RPMI7951 (cell line): ENCODE results near the gene SNTG2. TPM values are rescaled to one million over a fixed set of nuclear protein-coding genes. Genes with fewer than 3 reads are reported as not detected.

Experiments used
- DNase-seq: peaks from one replicate; pipeline ENCODE4 v3.0.0-alpha.2; 2012; ENCODE audit warnings: low read depth
- total RNA-seq: library from RNA; depleted of rRNA; stranded (reverse); fragments of >200 nt; shearing (Covaris generic); gene quantifications from 2 replicates; pipeline ENCODE4 v1.2.3, GENCODE V29; 2014

Gene SNTG2
- total RNA-seq, 1 experiment from 2014 or later, result not detected

GRCh38 chr2:1233281-1233680 lies 282.6 kb downstream of the SNTG2 start:
- DNase-seq, result peak; percentile 35

GRCh38 chr2:1234731-1235308 lies 284.2 kb downstream of the SNTG2 start:
- DNase-seq, result peak; percentile 67

- DNase-seq, result no peak
Observed at GRCh38 chr2:1235806-1236205, 285.2 kb downstream of the SNTG2 start.

DNA sequence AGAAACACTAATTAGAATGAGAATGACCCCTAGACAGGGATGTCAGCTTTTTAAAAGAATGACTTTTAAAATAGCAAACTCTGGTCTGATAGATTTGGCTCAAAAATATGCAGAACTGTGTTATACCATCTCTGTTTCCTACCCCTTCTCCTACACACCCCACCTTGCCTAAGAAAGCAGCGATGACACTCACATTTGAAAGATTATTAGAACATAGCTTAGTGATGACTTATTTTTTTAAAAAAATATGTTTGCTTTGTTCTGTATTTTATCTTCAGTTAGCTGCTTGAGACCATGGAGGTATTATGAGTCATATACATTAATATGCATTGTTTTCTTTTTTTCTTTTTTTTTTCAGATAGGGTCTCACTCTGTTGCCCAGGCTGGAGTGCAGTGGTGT lies 286.0 kb downstream of the SNTG2 start:
- no peak for DNase-seq

DNA sequence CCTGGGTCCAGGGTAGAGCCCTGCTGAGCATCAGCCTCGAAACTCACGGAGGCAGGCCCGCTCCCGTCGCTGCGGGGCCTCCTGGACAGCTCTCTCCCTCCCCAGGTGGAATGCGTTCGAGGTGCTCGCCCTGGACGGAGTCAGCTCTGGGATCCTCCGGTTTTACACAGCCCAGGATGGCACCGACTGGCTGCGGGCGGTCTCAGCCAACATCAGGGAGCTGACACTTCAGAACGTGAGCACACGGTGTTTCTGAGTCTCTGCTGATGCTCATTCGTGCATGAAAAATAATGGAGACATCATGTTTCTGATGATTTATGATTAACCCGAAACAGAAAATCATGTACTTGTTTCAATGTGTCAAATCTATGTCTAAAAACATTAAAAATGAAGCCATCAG lies 287.1 kb downstream of the SNTG2 start:
- no peak for DNase-seq

DNA sequence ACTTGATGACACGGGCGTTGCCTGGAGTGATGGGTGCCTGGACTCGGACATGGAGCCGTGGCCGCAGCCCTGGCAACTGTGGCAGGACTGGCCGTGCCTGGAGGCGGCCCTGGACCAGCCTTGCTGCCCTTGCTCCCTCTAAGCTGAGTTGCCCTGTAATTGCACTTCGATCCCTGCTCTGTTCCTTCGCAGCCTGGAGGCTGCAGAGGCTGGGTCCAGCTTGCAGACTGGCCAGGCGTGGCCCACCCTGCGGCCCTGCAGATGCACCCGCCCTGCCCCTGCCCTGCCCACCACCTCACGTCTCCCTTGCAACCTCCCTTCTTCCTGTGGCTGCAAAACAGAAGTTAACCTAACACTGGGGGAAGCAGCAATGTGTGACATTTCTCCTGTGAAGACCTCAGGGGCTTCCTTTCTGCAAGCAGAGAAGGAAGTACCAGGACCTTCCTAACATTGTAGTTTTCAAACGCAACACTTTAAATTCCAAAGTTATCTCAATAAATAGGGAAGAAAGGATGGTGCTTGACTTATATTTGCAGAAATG lies 288.0 kb downstream of the SNTG2 start:
- DNase-seq, result no peak

DNA sequence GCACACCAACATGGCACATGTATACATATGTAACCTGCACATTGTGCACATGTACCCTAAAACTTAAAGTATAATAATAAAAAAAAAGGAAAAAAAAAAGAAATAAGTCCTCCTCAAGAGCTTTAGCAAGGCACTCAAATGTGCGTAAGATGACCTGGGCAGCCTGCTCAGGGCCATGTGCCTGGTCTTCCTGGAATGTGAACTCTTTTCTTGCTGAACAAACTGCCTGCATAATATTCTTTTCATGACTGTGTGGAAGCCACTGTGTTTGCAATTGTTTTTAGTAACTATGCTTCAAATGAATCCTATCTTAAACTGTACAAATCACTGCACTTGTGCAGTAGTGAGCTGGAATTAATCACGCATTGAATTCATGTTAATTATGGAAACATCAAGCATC lies 294.5 kb downstream of the SNTG2 start:
- no peak for DNase-seq

GRCh38 chr2:1246239-1246638 lies 295.6 kb downstream of the SNTG2 start:
- DNase-seq, result no peak

DNA sequence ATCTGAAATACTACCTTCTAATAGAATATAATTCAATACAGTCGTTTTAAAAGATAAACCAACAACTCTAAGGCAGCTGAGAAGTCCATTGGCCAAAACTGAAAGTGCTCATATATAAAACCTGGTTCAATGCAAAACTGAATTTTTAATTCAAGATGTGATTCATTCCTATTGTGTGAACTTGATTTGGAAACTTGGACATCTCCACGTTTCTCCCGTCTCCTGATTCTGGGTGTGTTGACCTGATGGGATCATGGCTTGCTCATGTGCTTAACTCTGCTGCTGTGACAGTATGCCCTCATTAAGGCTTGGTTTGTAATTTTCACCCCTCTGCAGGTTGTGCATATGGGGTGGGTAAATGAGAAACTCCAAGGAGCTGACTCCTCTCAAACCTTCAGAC lies 296.3 kb downstream of the SNTG2 start:
- DNase-seq, result no peak

- DNase-seq, result no peak
Observed at GRCh38 chr2:1248187-1248586, 297.5 kb downstream of the SNTG2 start.

- no peak for DNase-seq
Observed at GRCh38 chr2:1249897-1250687, 299.4 kb downstream of the SNTG2 start.

DNA sequence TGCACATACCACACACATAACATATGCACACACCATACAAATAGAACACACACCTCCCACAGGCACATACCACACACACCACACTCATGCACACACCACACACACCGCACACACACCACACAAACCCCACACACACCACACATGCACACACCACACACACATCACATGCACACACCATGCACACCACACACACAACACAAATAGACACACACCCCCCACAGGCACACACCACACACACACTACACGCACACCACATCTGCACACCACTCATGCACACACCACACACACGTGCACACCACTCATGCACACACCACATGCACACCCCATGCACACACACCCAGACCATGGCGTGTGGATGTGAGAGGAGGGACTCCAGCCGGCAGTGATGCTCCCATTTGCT lies 300.9 kb downstream of the SNTG2 start:
- no peak for DNase-seq

DNA sequence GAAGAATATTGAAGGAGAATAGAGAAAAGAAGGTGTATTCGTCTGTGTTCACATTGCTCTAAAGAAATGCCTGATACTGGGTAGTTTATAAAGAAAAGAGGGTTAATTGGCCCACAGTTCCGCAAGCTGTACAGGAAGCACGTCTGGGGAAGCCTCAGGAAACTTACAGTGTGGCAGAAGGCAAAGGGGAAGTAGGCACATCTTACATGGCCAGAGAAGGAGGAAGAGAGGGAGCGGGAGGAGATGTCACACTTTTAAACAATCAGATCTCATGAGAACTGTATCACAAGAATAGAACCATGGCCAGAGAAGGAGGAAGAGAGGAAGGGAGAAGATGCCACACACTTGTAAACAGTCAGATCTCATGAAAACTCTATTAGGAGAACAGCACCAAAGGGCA lies 303.0 kb downstream of the SNTG2 start:
- DNase-seq, result no peak

GRCh38 chr2:1254662-1255343 lies 304.2 kb downstream of the SNTG2 start:
- DNase-seq, result no peak

GRCh38 chr2:1256632-1257324 lies 306.1 kb downstream of the SNTG2 start:
- no peak for DNase-seq

- DNase-seq, result no peak
Observed at GRCh38 chr2:1257334-1257733, 306.7 kb downstream of the SNTG2 start.

GRCh38 chr2:1259746-1260145 lies 309.1 kb downstream of the SNTG2 start:
- no peak for DNase-seq

GRCh38 chr2:1262609-1263008 lies 312.0 kb downstream of the SNTG2 start:
- no peak for DNase-seq

GRCh38 chr2:1265454-1265853 lies 314.8 kb downstream of the SNTG2 start:
- DNase-seq, result no peak

DNA sequence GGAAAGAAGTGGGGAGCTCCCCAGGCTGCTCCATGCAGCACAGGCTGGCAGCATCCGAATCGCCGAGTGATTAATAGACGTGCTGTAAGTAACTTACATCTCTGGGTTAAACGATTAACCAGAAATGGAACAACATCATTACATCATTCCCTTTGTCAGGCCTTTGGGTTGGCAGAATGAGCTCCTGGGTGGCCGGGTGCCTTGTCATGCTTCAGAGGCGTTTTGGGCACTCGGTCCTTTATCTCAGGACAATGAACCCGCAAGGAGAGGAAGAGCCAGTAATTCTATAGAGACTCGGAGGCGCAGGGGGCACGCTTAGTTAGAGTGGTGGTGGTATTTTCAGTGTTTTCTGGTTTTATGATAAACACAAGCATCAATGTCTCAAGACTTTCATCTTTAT lies 315.7 kb downstream of the SNTG2 start:
- no peak for DNase-seq

GRCh38 chr2:1268034-1268433 lies 317.4 kb downstream of the SNTG2 start:
- DNase-seq, result no peak

GRCh38 chr2:1269812-1270211 lies 319.2 kb downstream of the SNTG2 start:
- DNase-seq, result no peak
